ENCODE measurements around the gene MYOZ3.
A peak's percentile ranks its signal among the peaks of the same experiment; 100 is the strongest.

DNA sequence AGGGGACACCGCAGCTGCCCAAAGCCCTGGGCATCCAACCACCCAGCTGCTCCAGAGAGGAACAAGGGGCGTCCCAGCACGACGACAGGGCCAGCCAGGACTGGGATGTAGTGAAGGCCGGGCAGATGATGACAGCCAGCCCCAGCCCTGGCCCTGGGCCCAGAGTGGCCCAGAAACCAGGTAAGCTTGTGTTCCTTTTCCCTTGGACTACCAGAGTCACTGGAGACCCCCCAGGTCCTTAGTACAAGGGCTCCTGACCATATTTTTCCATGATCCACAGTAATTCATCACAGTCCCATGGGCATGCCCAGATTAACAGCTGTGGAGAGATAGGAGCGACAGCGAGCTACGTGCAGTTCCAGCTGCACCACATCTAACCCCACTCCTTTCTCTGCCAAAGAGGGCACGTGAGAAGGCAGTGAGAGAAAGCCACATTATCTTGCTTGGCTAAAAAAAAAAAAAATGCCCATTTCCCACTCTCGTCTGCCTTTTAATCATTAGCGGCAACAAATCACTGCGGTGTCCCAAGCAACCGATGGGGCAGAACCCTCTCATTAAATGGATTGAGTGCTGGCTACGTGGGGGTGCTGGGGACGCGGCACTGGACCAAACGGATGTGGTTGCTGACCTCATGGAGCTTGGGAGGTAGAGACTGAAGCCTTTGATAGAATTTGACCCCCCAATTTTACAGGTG, 42.3 kb upstream of the MYOZ3 start:
- TF ChIP-seq CTCF (IDR thresholded peaks at IDR 0.05 in 8 of 11, conservative IDR thresholded peaks at IDR 0.05 in 3 of 11) (no peak), POLR2A (IDR thresholded peaks at IDR 0.05) (no peak), POLR2AphosphoS5 (IDR thresholded peaks at IDR 0.05) (peak in 1 of 3 donors; percentile 10)

All from spleen (tissue), 7 donors.